GM21737 (cell line): ENCODE measurements around the gene PRPF8.
A peak's percentile ranks its signal among the peaks of the same experiment; 100 is the strongest.
"Not testable (repeated sequence)": the region's sequence is repeated elsewhere in the genome, so short reads cannot be mapped to it uniquely, and the experiment has no call there.

Experiments
- ATAC-seq: cut with Tn5 transposase; IDR thresholded peaks from one replicate; pipeline ENCODE4 v1.9.1; 2021; ENCODE audit warnings: mild to moderate bottlenecking, moderate library complexity; ENCODE audit not compliant: unreplicated experiment

PRPF8 gene

GRCh38 chr17:1695365-1695764 lies 10.7 kb upstream of the PRPF8 start:
- ATAC-seq: no peak

- ATAC-seq: no peak
Measured at GRCh38 chr17:1693339-1693738, 8.7 kb upstream of the PRPF8 start.

- ATAC-seq: no peak
Measured at GRCh38 chr17:1690544-1691221, 6.0 kb upstream of the PRPF8 start.

GRCh38 chr17:1688405-1688804 lies 3.7 kb upstream of the PRPF8 start:
- ATAC-seq: not testable (repeated sequence)

GRCh38 chr17:1686086-1686485 lies 1.4 kb upstream of the PRPF8 start:
- no peak for ATAC-seq

GRCh38 chr17:1683459-1683858 lies 1.2 kb downstream of the PRPF8 start:
- ATAC-seq: no peak

- no peak for ATAC-seq
Measured at GRCh38 chr17:1676401-1676800, 8.3 kb downstream of the PRPF8 start.

GRCh38 chr17:1673041-1673785 lies 11.5 kb downstream of the PRPF8 start:
- no peak for ATAC-seq

- ATAC-seq: not testable (repeated sequence)
Measured at GRCh38 chr17:1663934-1664333, 20.7 kb downstream of the PRPF8 start.

- no peak for ATAC-seq
Measured at GRCh38 chr17:1661045-1661444, 23.6 kb downstream of the PRPF8 start.

- no peak for ATAC-seq
Measured at GRCh38 chr17:1658100-1658499, 26.6 kb downstream of the PRPF8 start.

- no peak for ATAC-seq
Measured at GRCh38 chr17:1653735-1654134, 30.9 kb downstream of the PRPF8 start.

GRCh38 chr17:1652794-1653193 lies 31.9 kb downstream of the PRPF8 start:
- ATAC-seq: not testable (repeated sequence)

GRCh38 chr17:1651559-1651844 lies 33.2 kb downstream of the PRPF8 start:
- no peak for ATAC-seq

- no peak for ATAC-seq
Measured at GRCh38 chr17:1650731-1651558, 33.7 kb downstream of the PRPF8 start.

- ATAC-seq: no peak
Measured at GRCh38 chr17:1649844-1650501, 34.7 kb downstream of the PRPF8 start, which contains the start of gene RILP. Gene RILP (minus strand): TSS chr17:1649866. CDS start chr17:1649804, 62 bp downstream.

GRCh38 chr17:1648963-1649843 lies 35.5 kb downstream of the PRPF8 start:
- ATAC-seq: peak; percentile 54

- ATAC-seq: no peak
Measured at GRCh38 chr17:1648173-1648962, 36.3 kb downstream of the PRPF8 start.

- ATAC-seq: no peak
Measured at GRCh38 chr17:1647802-1648171, 36.9 kb downstream of the PRPF8 start.
